ENCODE data around the gene GGN.
"Not testable (repeated sequence)": the region's sequence is repeated elsewhere in the genome, so short reads cannot be mapped to it uniquely, and the experiment has no call there.

Gene GGN

DNA sequence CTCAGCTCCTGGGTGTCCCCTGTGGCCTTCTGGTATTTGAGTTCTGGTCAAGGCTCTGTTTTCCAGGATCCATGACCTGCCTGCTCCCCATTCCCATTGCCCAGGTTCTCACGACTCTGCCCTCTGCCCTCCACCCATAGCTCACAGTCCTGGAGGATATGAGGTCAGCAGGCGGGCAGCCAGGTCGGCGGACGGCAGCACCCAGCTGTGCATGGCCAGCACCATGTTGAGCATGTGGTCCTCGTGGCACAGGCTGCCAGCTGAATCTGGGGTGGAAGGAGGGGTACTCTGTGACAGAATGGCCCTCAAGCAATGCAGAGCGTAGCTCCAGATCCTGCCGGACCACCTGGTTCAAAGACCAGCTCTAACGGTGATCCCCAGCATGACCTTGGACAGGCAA is 33.1 kb upstream of the GGN start:
- Mint-ChIP-seq H3K4me3 (no peak overlapping the region), H3K36me3 (ENCODE audit: low read depth) (no peaks in the 10 kb centered on the region), H3K27ac (no peak overlapping the region), H3K9me3 (no peaks in the 10 kb centered on the region), H3K27me3 (ENCODE audit: low read depth) (no peaks in the 10 kb centered on the region), H3K4me1 (ENCODE audit: low read depth) (peaks cover 23% of the 10 kb centered on the region)

DNA sequence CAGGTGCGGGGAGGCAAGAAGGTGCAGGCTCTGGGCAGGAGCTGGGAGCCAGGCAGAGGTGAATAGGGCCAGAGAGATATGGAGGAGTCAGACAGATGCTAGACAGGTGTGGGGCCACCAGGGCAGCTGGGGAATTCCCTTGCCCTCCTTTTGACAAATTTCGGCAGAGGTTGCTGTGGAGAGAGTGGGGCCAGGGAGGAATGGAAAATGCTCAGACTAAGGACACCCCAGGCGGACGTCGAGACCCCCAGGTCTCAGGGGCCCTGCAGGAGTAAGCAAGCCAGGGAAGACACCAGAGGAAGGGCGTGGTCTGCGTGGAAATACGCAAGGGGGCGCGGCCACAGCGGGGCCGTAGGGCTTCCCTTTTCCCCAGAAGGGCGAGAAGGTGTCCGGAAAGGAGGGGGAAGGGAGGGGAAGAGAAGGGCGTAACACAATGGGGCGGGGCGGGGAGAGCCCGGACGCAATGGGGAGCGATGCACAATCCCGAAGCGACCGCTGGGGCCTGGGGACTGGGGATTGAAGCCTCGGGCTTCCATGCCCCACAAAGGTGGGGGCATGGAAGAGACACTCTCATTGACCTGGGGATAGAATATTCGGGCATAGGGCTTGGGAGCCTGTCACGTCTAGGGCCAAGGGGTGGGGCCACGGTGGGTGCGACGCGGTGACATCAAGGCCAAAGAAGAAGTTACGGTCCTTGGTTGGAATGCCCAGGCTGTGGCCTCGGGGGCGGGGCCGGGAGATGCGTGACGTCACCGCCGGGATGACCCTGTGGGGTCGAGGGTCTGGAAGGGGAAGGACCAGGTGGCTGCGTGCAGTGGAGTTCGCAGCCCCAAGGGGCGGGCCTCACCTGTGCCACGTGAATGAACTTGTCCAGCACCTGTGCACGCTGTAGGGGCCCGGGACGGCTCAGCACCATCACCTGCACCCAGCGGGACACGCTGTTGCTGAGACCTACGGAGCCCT is 30.0 kb upstream of the GGN start:
- Mint-ChIP-seq H3K27ac (peak overlapping the region; percentile 76), H3K4me1 (ENCODE audit: low read depth) (peaks cover 21% of the 10 kb centered on the region), H3K27me3 (ENCODE audit: low read depth) (no peaks in the 10 kb centered on the region), H3K9me3 (no peaks in the 10 kb centered on the region), H3K4me3 (peak overlapping the region; percentile 83), H3K36me3 (ENCODE audit: low read depth) (no peaks in the 10 kb centered on the region)

DNA sequence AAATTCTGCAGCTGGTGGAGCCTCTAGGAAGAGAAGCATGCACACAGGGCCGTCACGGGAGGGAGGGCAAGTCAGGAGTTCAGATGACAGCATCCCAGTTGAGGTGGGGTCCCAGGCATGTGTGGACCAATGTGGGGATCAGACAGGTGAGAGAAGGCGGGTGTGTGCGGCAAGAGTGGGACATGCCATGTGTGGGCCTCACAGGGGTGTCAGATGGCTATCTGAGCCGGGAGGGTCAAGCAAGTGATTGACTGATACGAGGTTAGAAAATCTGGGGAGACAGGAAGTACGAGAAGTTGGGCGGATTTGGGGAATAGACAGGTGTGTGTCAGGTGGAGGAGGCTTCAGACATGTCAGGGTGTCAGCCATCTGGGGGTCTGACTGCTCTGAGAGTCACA is 29.3 kb upstream of the GGN start:
- Mint-ChIP-seq H3K9me3 (no peaks in the 10 kb centered on the region), H3K4me1 (ENCODE audit: low read depth) (peaks cover 21% of the 10 kb centered on the region), H3K27ac (peak overlapping the region; percentile 76), H3K27me3 (ENCODE audit: low read depth) (no peaks in the 10 kb centered on the region), H3K36me3 (ENCODE audit: low read depth) (no peaks in the 10 kb centered on the region), H3K4me3 (peak overlapping the region; percentile 83)

DNA sequence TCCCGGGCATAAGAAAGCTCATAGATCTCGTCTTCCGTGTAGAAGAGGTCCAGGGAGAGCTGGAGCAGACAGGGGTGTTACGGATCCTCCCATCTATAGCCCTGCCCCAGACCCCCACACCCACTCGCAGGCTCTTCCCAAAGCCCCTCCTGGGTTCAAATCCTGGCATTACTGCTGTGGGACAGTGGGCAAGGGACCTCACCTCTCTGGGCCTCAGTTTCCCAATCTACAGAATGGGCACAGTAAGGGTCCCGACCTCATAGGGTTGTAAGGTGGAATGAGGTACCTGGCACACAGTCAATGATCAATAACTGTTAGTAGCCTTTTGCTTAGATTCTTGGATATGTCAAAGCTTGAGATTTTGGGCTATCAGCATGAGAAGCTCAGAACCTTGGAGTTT is 25.6 kb upstream of the GGN start:
- Mint-ChIP-seq H3K27ac (no peak overlapping the region), H3K36me3 (ENCODE audit: low read depth) (peaks cover 7% of the 10 kb centered on the region), H3K4me3 (no peak overlapping the region), H3K9me3 (no peaks in the 10 kb centered on the region), H3K4me1 (ENCODE audit: low read depth) (peaks cover 15% of the 10 kb centered on the region), H3K27me3 (ENCODE audit: low read depth) (no peaks in the 10 kb centered on the region)

DNA sequence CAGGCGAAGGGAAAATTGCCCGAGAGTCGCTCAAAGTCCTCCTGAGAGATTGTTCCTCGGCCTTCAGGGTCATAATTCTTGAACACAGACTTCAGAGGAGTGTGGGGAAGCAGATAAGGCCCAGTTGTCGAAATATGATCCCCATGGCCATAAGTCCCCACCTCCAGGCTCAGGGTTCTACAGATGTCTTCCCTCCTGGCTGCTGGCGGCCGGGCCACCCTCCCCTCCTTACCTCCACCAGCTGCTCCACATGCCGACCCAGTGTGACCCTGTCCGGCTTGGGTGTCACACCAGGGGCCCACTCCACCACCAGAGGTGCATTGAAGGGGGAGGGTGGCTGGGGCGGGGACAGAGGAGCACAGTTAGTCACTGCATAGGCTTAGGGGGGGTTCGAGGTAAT is 25.1 kb upstream of the GGN start:
- Mint-ChIP-seq H3K4me1 (ENCODE audit: low read depth) (peaks cover 13% of the 10 kb centered on the region), H3K27me3 (ENCODE audit: low read depth) (no peaks in the 10 kb centered on the region), H3K4me3 (no peak overlapping the region), H3K36me3 (ENCODE audit: low read depth) (peaks cover 9% of the 10 kb centered on the region), H3K27ac (no peak overlapping the region), H3K9me3 (no peaks in the 10 kb centered on the region)

DNA sequence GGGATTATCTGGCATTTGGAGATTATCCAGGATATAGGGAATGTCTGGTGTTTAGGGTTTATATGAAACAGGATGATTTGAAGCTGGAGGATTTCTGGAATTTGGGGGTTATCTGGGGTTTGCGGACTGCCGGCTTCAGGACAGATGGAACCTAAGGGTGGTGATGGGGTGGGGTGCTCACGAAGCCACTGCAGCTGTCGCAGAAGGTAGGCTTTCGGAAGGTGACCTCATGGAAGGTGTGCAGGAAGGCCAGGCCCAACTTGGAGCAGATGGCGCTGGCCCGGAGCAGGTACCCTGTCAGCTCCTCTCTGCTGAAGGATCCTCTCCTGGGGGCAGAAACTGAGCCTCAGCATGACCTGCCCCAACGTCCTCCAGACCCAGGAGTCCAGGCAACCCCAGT is 24.7 kb upstream of the GGN start:
- Mint-ChIP-seq H3K36me3 (ENCODE audit: low read depth) (peaks cover 11% of the 10 kb centered on the region), H3K27ac (no peak overlapping the region), H3K27me3 (ENCODE audit: low read depth) (no peaks in the 10 kb centered on the region), H3K4me3 (no peak overlapping the region), H3K9me3 (no peaks in the 10 kb centered on the region), H3K4me1 (ENCODE audit: low read depth) (peaks cover 9% of the 10 kb centered on the region)

DNA sequence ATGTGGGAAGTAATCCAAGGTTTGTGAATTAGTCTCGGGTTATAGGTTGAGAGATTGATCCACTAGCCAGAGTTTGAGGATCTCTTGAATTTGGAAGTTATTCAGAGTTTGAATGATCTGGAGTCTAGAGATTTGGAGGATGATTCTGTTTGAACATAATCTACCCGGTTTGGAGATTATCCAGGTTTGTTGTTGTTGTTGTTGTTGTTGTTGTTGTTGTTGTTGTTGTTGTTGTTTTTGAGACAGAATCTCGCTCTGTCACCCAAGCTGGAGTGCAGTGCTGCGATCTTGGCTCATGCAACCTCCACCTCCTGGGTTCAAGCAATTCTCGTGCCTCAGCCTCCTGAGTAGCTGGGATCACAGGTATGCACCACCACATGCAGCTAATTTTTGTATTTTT is 24.1 kb upstream of the GGN start:
- H3K27ac Mint-ChIP-seq; H3K27me3 Mint-ChIP-seq (ENCODE audit: low read depth); H3K4me1 Mint-ChIP-seq (ENCODE audit: low read depth); H3K4me3 Mint-ChIP-seq; H3K9me3 Mint-ChIP-seq: not testable (repeated sequence)
- peaks cover 14% of the 10 kb centered on the region for H3K36me3 Mint-ChIP-seq (ENCODE audit: low read depth)

DNA sequence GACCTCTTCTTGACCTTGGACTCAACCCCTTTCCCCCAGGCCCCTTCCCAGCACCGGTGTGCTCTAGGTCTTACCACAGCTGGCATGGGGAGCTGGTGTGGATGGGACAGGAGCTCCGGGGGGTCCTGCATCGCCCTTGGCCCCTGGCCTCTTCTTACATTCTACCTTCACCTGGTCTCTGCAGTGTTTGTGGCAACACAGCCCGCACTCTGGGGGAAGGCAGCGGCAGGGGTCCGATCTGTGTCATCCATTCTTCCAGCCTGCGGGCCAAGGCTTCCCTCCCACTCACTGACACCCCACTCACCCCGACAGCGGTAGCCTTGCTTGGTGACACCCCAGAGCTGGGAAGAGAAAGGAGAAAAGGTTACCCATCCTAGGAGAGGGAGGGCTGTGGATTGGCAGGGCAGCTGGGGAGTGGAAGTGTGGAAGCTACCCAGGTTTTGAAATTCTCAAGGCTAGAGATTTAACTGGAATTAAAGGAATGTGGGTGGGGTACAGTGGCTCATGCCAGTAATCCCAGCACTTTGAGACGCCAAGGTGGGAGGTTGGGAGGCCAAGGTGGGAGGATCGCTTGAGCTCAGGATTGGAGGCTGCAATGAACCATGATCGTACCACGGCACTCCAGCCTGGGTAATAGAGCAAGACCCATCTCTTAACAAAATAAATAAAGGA is 23.3 kb upstream of the GGN start:
- Mint-ChIP-seq H3K27ac (no peak overlapping the region), H3K4me3 (no peak overlapping the region), H3K36me3 (ENCODE audit: low read depth) (peaks cover 14% of the 10 kb centered on the region), H3K27me3 (ENCODE audit: low read depth) (no peaks in the 10 kb centered on the region), H3K9me3 (no peaks in the 10 kb centered on the region), H3K4me1 (ENCODE audit: low read depth) (no peaks in the 10 kb centered on the region)

DNA sequence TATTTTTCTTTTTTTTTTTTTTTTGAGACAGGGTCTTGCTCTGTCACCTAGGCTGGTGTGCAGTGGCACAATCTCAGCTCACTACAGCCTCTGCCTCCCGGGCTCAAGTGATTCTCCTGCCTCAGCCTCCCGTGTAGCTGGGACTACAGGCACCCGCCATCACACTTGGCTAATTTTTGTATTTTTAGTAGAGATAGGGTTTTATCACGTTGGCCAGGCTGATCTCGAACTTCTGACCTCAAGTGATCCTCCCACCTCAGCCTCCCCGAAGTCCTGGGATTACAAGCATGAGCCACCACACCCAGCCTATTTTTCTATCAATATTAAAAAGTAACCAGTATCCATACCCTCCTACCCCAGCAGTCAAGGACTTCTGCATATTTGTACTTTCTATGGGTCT is 22.6 kb upstream of the GGN start:
- H3K4me3 Mint-ChIP-seq; H3K4me1 Mint-ChIP-seq (ENCODE audit: low read depth); H3K27me3 Mint-ChIP-seq (ENCODE audit: low read depth); H3K9me3 Mint-ChIP-seq; H3K27ac Mint-ChIP-seq: not testable (repeated sequence)
- H3K36me3 Mint-ChIP-seq (ENCODE audit: low read depth): peaks cover 15% of the 10 kb centered on the region

DNA sequence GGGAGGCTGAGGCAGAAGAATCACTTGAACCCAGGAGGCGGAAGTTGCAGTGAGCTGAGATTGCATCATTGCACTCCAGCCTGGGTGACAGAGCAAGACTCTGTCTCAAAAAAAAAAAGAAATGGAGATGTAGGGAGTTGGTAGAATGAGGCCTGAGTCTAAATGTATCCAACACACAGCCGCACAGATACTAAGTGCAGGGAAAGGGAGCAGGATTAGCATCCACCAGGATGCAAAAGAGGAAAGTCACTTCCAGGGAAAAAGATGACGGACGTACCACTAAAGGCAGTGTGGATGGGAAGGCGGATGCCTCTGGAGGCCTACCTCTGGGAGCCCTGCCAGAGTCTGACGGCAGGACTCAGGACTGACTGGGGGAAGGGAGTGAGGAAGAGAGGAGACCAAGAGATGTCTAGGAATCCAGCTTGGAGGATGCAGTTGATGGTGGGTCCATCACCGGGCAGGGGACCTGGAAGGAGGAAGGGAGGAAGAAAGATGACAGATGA is 21.8 kb upstream of the GGN start:
- Mint-ChIP-seq H3K4me3 (no peak overlapping the region), H3K9me3 (no peaks in the 10 kb centered on the region), H3K4me1 (ENCODE audit: low read depth) (no peaks in the 10 kb centered on the region), H3K36me3 (ENCODE audit: low read depth) (peaks cover 19% of the 10 kb centered on the region), H3K27ac (no peak overlapping the region), H3K27me3 (ENCODE audit: low read depth) (no peaks in the 10 kb centered on the region)

DNA sequence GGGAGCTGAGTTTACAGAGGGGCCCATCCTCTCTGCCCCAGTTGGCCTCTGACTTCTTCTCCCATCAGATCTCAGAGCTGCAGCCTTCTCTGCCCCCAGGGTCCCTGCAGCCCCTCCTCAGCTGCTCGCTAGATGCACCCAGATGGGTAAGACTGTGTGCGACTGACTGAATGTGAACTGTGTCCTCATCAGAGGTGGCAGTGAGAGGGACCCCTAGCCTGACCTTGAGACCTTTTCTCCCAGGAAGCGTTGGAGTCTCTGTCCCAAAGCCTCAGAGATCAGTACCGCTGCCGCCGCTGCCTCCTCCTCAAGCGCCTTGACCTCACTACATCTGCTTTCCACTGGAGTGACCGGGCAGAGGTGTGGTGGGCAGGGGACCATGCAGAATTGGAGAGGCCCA is 17.4 kb upstream of the GGN start:
- Mint-ChIP-seq H3K27ac (no peak overlapping the region), H3K27me3 (ENCODE audit: low read depth) (no peaks in the 10 kb centered on the region), H3K4me1 (ENCODE audit: low read depth) (peaks cover 10% of the 10 kb centered on the region), H3K9me3 (no peaks in the 10 kb centered on the region), H3K4me3 (no peak overlapping the region), H3K36me3 (ENCODE audit: low read depth) (peaks cover 23% of the 10 kb centered on the region)

DNA sequence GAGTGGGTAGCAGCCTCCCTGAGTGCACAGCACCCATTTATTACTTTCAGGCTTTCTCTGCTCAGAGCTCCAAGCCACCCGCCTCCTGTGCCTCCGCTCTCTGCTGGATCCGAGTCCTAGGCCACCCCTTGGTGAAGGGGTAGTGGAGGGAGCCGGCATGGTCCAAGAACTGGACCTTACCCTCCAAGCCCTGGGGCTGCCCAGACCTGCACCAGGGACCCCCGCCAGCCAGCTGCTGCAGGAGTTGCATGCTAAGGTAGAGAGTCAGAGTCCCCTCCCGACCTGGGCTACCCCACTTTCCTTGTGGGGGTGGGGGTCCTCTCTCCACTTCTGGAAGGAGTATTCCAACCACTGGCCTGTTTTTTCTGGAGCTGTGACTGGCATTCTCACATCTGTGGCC is 17.0 kb upstream of the GGN start:
- no peaks in the 10 kb centered on the region for H3K9me3 Mint-ChIP-seq

DNA sequence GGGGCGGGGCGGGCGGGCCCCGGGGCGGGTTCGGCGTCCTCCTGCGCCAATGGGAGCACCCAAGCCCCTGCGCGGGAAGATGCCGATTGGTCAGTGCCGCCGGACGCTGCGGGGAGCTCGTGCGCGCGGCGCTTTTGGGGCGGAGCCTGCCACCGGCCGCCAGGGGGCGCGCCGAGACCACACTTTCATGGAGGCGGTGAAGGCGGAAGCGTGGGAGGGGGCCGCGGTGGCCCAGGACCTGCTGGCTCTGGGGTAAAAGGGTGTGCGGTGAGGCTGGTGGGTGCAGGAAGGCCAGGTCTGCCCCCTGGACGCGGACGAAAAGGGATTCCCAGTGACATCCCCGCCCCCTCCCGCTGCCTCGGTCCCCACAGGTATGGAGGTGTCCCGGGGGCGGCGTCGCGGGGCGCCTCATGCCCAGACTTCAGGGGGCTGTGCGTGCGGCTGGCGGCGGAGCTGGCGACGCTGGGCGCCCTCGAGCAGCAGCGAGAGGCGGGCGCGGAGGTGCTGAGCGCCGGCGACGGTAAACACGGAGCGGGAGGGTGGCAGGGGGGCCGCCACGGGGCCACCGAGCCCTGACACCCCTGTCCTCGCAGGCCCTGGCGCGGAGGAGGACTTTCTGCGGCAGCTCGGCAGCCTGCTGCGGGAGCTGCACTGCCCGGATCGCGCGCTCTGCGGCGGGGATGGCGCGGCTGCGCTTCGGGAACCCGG is 15.3 kb upstream of the GGN start, which contains the start of gene FAM98C:
TSS of gene FAM98C (plus strand) at position 127 of the 708 bp plus-strand sequence. CDS start at position 188, 61 bp downstream.
- peaks cover 15% of the 10 kb centered on the region for H3K36me3 Mint-ChIP-seq (ENCODE audit: low read depth)
- H3K4me3 Mint-ChIP-seq: peak within 1 kb of the TSS; percentile 90
- H3K4me1 Mint-ChIP-seq (ENCODE audit: low read depth): peaks cover 10% of the 10 kb centered on the region
- H3K27me3 Mint-ChIP-seq (ENCODE audit: low read depth): no peaks in the 10 kb centered on the region
- no peaks in the 10 kb centered on the region for H3K9me3 Mint-ChIP-seq
- peak within 1 kb of the TSS; percentile 90 for H3K27ac Mint-ChIP-seq

More for the DNA sequence above, 17.0 kb upstream of the GGN start:
- Mint-ChIP-seq H3K4me1 (ENCODE audit: low read depth) (peaks cover 10% of the 10 kb centered on the region), H3K27ac (no peak overlapping the region), H3K4me3 (peak overlapping the region; percentile 90), H3K36me3 (ENCODE audit: low read depth) (peaks cover 22% of the 10 kb centered on the region), H3K27me3 (ENCODE audit: low read depth) (no peaks in the 10 kb centered on the region)

DNA sequence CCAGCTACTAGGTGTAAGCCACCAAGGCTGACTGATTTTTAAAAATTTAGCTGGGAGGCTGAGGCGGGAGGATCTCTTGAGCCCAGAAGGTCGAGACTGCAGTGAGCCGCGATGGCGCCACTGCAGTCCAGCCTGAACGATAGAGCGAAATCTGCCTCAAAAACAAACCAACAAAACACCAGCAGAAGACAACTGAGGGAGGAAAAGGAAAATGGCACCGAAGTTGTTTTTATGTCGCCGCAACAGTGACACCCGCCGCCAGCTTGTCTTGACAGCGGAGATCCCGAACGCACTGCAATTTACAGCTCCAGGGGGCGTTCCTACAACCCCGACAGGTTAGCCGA is 14.8 kb upstream of the GGN start:
- Mint-ChIP-seq H3K4me3 (peak overlapping the region; percentile 90), H3K27ac (peak overlapping the region; percentile 83), H3K9me3 (no peaks in the 10 kb centered on the region), H3K36me3 (ENCODE audit: low read depth) (peaks cover 12% of the 10 kb centered on the region), H3K4me1 (ENCODE audit: low read depth) (peaks cover 10% of the 10 kb centered on the region), H3K27me3 (ENCODE audit: low read depth) (no peaks in the 10 kb centered on the region)

Data from T-helper 1 cell treated with Interleukin-12 subunit alpha and Interleukin-12 subunit beta and Interleukin-4 antibody, amounts not matched to agents 30 μg/mL and 1 μg/mL, for 36 hours (primary cell).